Testis (tissue), 3 donors: ENCODE results near the gene RNF19B. TPM values are rescaled to one million over a fixed set of nuclear protein-coding genes. Genes with fewer than 3 reads are reported as not detected.

ENCODE experiments used
- DNase-seq: peaks from one replicate; pipeline ENCODE4 v3.0.0-alpha.2; 2019
- H3K27ac ChIP-seq, 2 donors: fragments of 200-600 bp; sonication (generic); one replicate each; pipeline ENCODE4 v1.5.1; 2019
- H3K27me3 ChIP-seq: fragments of 200-600 bp; sonication (generic); one replicate; pipeline ENCODE4 v1.5.1; 2019
- H3K36me3 ChIP-seq: fragments of 200-600 bp; sonication (generic); one replicate; pipeline ENCODE4 v1.5.1; 2017; ENCODE audit warnings: low read depth; ENCODE audit errors: missing control alignments
- H3K4me1 ChIP-seq: fragments of 200-600 bp; sonication (generic); one replicate; pipeline ENCODE4 v1.5.1; 2019
- H3K4me3 ChIP-seq, 2 donors: fragments of 200-600 bp; sonication (generic); one replicate each; pipeline ENCODE4 v1.5.1; 2017 to 2019
- H3K9me3 ChIP-seq: fragments of 200-600 bp; sonication (generic); one replicate; pipeline ENCODE4 v1.5.1; 2017
- CTCF ChIP-seq, 3 experiments: fragments of 450-650 bp in 2 of 3; fragments of 200-600 bp in 1 of 3; sonication (generic) in 1 of 3; IDR thresholded peaks; one replicate each; pipeline ENCODE4 v1.5.1; 2016 to 2019; ENCODE audit warnings: antibody characterized with exemption in 3 of 3, mild to moderate bottlenecking in 2 of 3, moderate library complexity in 1 of 3
- POLR2A ChIP-seq: fragments of 450-650 bp; IDR thresholded peaks from one replicate; pipeline ENCODE4 v1.6.1; 2017; ENCODE audit warnings: antibody characterized with exemption, mild to moderate bottlenecking, moderate library complexity
- WGBS, 2 donors: methylation state at CpG; one replicate each; pipeline ENCODE4 v1.1.5; 2018; 5-methylcytosine and 5-hydroxymethylcytosine counted together
- intact Hi-C: fragments of 100-400 bp; cut with DNase I; formaldehyde crosslinking; loops from one replicate; pipeline ENCODE4 v1.15.1; 2023; ENCODE audit warnings: low total_unique reads
- polyA plus RNA-seq: library from polyadenylated mRNA; stranded (reverse); fragments of 350-450 nt; fragmentation: Illumina TruSeq; extraction: RNeasy Lipid Tissue Mini Kit (QIAGEN cat#74804); gene quantifications from one replicate; pipeline ENCODE4 v1.2.3, GENCODE V29; 2014; ENCODE audit warnings: low read depth, low replicate concordance; ENCODE audit not compliant: insufficient read depth
- total RNA-seq, 2 donors: library from RNA; depleted of rRNA; stranded (reverse); fragments of >200 nt; gene quantifications; one replicate each; pipeline ENCODE4 v1.2.3, GENCODE V29; 2016

RNF19B gene
- total and polyA plus RNA-seq, 3 donors from 2014 or later = 140 to 225 (median 141) TPM

- TF ChIP-seq POLR2A = no peak
- TF ChIP-seq CTCF (IDR thresholded peaks at IDR 0.05) = no peak
- H3K36me3 ChIP-seq = no peaks in the 10 kb centered on the region
- no peaks in the 10 kb centered on the region for H3K9me3 ChIP-seq
- no peak overlapping the region for H3K27ac ChIP-seq
- no peak overlapping the region for H3K4me3 ChIP-seq
- DNase-seq = no peak
- H3K4me1 ChIP-seq = peaks cover 4% of the 10 kb centered on the region
- WGBS, 2 donors = 78 to 82% methylated on average over 6 to 7 of the region's 7 CpGs
- intact Hi-C loops = no loop called here
- no peaks in the 10 kb centered on the region for H3K27me3 ChIP-seq
Measured at GRCh38 chr1:32899586-32900296, 64.9 kb downstream of the RNF19B start.

GRCh38 chr1:32898958-32899357 lies 65.7 kb downstream of the RNF19B start:
- Histone ChIP-seq H3K9me3 (no peaks in the 10 kb centered on the region), H3K36me3 (no peaks in the 10 kb centered on the region), H3K4me1 (peaks cover 4% of the 10 kb centered on the region), H3K27me3 (no peaks in the 10 kb centered on the region), H3K27ac (no peak overlapping the region), H3K4me3 (no peak overlapping the region)
- intact Hi-C loops = no loop called here
- TF ChIP-seq POLR2A (no peak), CTCF (IDR thresholded peaks at IDR 0.05) (no peak)
- no peak for DNase-seq
- 95 to 100% methylated on average over 3 of the region's 3 CpGs for WGBS, 2 donors

GRCh38 chr1:32898056-32898455 lies 66.6 kb downstream of the RNF19B start:
- 95 to 96% methylated on average over 3 to 9 of the region's 9 CpGs for WGBS, 2 donors
- Histone ChIP-seq H3K9me3 (no peaks in the 10 kb centered on the region), H3K27ac (no peak overlapping the region), H3K27me3 (no peaks in the 10 kb centered on the region), H3K4me1 (peaks cover 11% of the 10 kb centered on the region), H3K36me3 (no peaks in the 10 kb centered on the region), H3K4me3 (no peak overlapping the region)
- TF ChIP-seq CTCF (IDR thresholded peaks at IDR 0.05) = no peak
- no peak for TF ChIP-seq POLR2A
- no peak for DNase-seq
- intact Hi-C loops = no loop called here

- Histone ChIP-seq H3K36me3 (no peaks in the 10 kb centered on the region), H3K27me3 (no peaks in the 10 kb centered on the region), H3K4me3 (no peak overlapping the region), H3K27ac (no peak overlapping the region), H3K9me3 (no peaks in the 10 kb centered on the region), H3K4me1 (peaks cover 11% of the 10 kb centered on the region)
- 80 to 82% methylated on average over 11 of the region's 11 CpGs for WGBS, 2 donors
- DNase-seq = no peak
- intact Hi-C loops = no loop called here
- TF ChIP-seq POLR2A (no peak), CTCF (IDR thresholded peaks at IDR 0.05) (no peak)
Measured at GRCh38 chr1:32897082-32898049, 67.2 kb downstream of the RNF19B start.
